BLaER1 (cell line): ENCODE data around the gene MAP2K3.
A peak's percentile ranks its signal among the peaks of the same experiment; 100 is the strongest.
"Not testable (repeated sequence)": the region's sequence is repeated elsewhere in the genome, so short reads cannot be mapped to it uniquely, and the experiment has no call there.

ENCODE experiments used
- H3K27ac ChIP-seq: shearing (Covaris generic); formaldehyde crosslinking; 2 replicates; pipeline ENCODE4 v1.8.1; 2022
- H3K27me3 ChIP-seq: shearing (Covaris generic); formaldehyde crosslinking; 2 replicates; pipeline ENCODE4 v1.8.1; 2022
- H3K36me3 ChIP-seq: shearing (Covaris generic); formaldehyde crosslinking; 2 replicates; pipeline ENCODE4 v1.8.1; 2022
- H3K4me1 ChIP-seq: shearing (Covaris generic); formaldehyde crosslinking; 2 replicates; pipeline ENCODE4 v1.8.1; 2022
- H3K4me2 ChIP-seq: shearing (Covaris generic); formaldehyde crosslinking; 2 replicates; pipeline ENCODE4 v1.8.1; 2022
- H3K4me3 ChIP-seq: shearing (Covaris generic); formaldehyde crosslinking; 2 replicates; pipeline ENCODE4 v1.8.1; 2022
- H3K9ac ChIP-seq: shearing (Covaris generic); formaldehyde crosslinking; 2 replicates; pipeline ENCODE4 v1.8.1; 2022
- H3K9me3 ChIP-seq: shearing (Covaris generic); formaldehyde crosslinking; 2 replicates; pipeline ENCODE4 v1.8.1; 2022
- H4K20me1 ChIP-seq: shearing (Covaris generic); formaldehyde crosslinking; 2 replicates; pipeline ENCODE4 v1.8.1; 2022
- Cebpa-rat ChIP-seq: shearing (Covaris generic); IDR thresholded peaks from 2 replicates; pipeline ENCODE4 v1.8.1; 2022

MAP2K3 gene

DNA sequence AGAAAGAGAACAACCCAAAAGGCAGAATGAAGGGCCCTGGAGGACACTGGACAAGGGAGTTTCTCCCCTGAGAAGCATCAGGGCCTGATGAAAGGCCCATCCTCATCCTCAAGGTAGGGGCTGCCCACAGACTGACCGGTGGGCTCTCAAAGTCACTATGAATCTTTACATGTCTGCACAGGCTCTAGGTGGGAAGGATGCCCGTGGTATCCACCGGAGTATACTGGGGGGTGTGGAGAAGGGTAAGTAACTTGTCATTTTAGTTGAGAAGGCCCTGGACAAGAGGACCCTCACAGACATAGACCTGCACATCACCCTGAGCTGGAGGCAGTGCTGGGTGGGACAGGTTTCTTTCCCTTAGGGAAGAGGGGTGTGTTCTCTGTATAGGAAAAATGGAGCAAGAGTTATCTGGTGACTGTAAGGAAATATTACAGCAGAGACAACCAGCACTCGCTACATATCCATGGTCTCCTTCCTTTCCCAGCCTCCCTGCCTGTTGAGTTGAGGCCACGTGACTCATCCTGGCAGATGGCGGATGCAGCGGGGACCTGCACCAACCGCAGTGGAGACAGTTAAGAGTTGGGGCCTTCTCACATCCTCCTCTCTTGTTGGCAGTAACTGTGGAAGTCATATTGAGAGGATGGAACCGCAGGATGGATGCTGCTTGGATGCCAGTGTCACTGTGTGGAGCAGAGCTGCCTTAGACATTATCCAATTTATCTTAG is 46.1 kb downstream of the MAP2K3 start:
- Histone ChIP-seq H3K36me3 (no peaks in the 10 kb centered on the region), H3K27ac (no peak overlapping the region), H3K9ac (no peak overlapping the region), H4K20me1 (no peaks in the 10 kb centered on the region), H3K4me2 (no peak overlapping the region), H3K4me3 (no peak overlapping the region), H3K9me3 (peaks cover 4% of the 10 kb centered on the region; the same call in 1 of the 2 replicates), H3K4me1 (peaks cover 7% of the 10 kb centered on the region), H3K27me3 (no peaks in the 10 kb centered on the region)
- no peak for TF ChIP-seq Cebpa-rat

GRCh38 chr17:21336541-21337294 is 52.2 kb downstream of the MAP2K3 start:
- H3K9me3 ChIP-seq, H3K4me3 ChIP-seq, H3K27ac ChIP-seq, H3K27me3 ChIP-seq, H3K36me3 ChIP-seq, H3K9ac ChIP-seq, H4K20me1 ChIP-seq: not testable (repeated sequence)
- 0 out of 2 replicates have a peak overlapping the region, but pooled peaks have one; percentile 78 for H3K4me2 ChIP-seq
- peaks cover 44% of the 10 kb centered on the region for H3K4me1 ChIP-seq

GRCh38 chr17:21337981-21338625 is 53.6 kb downstream of the MAP2K3 start:
- H3K9me3 ChIP-seq, H3K27me3 ChIP-seq, H3K4me3 ChIP-seq, H3K9ac ChIP-seq, H3K36me3 ChIP-seq, H4K20me1 ChIP-seq: not testable (repeated sequence)
- peak overlapping the region; percentile 78 for H3K4me2 ChIP-seq
- peak overlapping the region; percentile 63 for H3K27ac ChIP-seq
- peaks cover 51% of the 10 kb centered on the region for H3K4me1 ChIP-seq

DNA sequence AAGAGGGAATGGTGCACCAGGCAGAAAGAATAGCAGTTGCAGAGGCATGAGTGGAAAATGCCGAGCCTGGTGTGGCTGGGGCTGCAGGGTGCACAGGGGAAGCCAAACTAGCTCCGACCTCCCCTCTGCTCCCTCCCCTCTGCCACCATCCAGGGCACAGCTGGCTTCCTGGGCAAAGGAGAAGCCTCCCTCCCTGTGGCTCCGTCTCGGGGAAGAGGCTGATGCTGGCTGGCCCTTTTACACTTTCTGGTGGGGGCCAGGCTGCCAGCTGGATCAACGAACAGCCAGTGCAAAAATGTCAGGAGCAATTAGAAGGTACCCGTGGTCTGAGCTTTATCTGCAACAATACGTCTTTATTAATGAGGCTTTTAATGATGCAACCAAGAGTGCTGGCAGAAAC is 54.5 kb downstream of the MAP2K3 start:
- no peaks in the 10 kb centered on the region for H3K36me3 ChIP-seq
- no peaks in the 10 kb centered on the region for H3K27me3 ChIP-seq

DNA sequence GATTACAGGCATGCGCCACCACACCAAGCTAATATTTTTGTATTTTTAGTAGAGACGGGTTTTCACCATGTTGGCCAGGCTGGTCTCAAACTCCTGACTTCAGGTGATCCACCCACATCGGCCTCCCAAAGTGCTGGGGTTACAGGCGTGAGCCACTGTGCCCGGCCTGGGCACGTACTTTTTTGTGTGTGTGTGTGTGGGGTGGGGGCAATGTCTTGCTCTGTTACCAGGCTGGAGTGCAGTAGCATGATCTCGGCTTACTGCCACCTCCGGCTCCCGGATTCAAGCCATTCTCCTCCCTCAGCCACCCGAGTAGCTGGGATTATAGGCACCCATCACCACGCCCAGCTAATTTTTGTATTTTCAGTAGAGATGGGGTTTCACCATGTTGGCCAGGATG is 55.1 kb downstream of the MAP2K3 start:
- H4K20me1 ChIP-seq, H3K36me3 ChIP-seq: not testable (repeated sequence)

More for the DNA sequence above, 54.5 kb downstream of the MAP2K3 start:
- no peak for TF ChIP-seq Cebpa-rat
- H3K27ac ChIP-seq, result peak overlapping the region; percentile 41
- H3K9me3 ChIP-seq, result no peaks in the 10 kb centered on the region
- H3K4me3 ChIP-seq, result no peak overlapping the region
- H3K4me1 ChIP-seq, result peaks cover 59% of the 10 kb centered on the region
- no peaks in the 10 kb centered on the region for H4K20me1 ChIP-seq
- H3K9ac ChIP-seq, result peak overlapping the region; percentile 50; the same call in 1 of the 2 replicates
- H3K4me2 ChIP-seq, result peak overlapping the region; percentile 78

DNA sequence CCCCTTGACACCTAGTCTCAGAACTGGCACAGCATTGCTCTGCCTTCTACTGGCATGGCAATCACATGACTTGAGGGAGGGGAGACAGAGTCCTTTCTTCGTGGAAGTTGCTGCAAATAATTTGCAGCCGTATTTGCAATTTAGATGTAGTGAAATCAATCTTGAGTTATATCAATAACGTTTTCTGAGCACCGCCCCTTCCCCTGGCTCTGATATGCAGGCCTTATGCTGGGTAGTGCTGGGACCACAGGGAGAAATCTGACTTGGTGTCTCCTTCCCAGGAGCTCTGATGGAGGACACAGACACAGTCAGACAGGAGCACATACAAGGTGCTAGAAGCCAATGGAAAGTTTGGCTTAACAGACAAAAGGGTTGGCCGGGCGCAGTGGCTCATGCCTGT is 55.9 kb downstream of the MAP2K3 start:
- not testable (repeated sequence) for H3K27ac ChIP-seq, H3K27me3 ChIP-seq, H3K9me3 ChIP-seq, H3K9ac ChIP-seq, H4K20me1 ChIP-seq, H3K36me3 ChIP-seq, H3K4me3 ChIP-seq
- Histone ChIP-seq H3K4me2 (peak overlapping the region; percentile 22; the same call in 1 of the 2 replicates), H3K4me1 (peaks cover 71% of the 10 kb centered on the region)

More for the DNA sequence above, 55.1 kb downstream of the MAP2K3 start:
- H3K27ac ChIP-seq, H3K27me3 ChIP-seq, H3K9me3 ChIP-seq, H3K4me3 ChIP-seq, H3K9ac ChIP-seq: not testable (repeated sequence)
- Histone ChIP-seq H3K4me1 (peaks cover 63% of the 10 kb centered on the region), H3K4me2 (peak overlapping the region; percentile 78)

DNA sequence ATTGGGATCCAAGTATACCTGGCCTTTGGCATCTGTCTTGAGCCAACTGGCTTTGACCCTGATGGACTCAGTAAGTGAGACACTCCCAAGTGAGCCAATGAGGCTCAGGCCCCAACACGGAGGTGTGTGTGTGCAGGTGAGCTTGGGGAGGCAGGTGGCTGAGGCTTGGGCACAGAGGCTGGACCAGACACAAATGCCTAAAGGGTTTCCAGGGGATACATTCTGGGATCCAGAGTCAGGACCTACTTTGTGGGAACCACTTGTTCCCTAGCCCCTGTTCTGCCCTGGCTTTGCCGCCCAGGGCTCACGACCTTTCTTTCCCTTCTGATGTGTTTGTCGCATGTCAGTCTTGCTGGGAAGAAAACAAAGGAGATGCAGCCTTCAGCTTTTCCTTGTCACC is 56.8 kb downstream of the MAP2K3 start:
- H3K4me2 ChIP-seq, H3K4me3 ChIP-seq, H3K9me3 ChIP-seq, H4K20me1 ChIP-seq, H3K36me3 ChIP-seq, H3K27ac ChIP-seq, H3K9ac ChIP-seq, H3K27me3 ChIP-seq: not testable (repeated sequence)
- peaks cover 74% of the 10 kb centered on the region for H3K4me1 ChIP-seq

DNA sequence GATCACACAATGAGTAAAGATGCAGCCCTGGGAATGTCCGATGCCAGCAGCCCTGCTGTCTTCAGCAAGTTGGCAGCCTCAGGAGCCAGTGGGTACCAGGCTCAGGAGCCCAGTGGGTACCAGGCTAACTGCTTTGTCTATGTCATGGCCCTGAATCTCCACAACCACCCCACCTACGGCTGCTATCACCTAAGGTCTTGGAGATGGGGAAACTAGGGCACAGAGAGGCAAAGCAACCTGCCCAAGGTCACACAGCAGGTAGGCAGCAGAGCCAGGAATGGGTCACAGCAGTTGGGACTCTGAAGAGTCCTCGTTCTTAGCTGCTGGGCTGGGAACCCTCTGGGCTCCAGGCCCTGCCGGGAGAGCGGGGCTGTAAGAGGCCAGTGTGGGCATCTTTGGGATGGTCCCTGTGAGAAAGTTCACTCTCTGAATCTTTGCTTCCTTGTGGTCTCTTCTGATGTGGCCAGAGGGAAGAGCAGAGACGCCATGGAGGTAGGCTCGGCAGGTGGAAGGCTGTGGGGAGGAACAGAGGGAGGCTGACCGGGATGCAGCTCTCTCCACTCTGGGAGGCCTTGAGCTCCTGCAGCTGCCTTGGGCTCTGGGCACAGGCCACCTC is 57.5 kb downstream of the MAP2K3 start:
- not testable (repeated sequence) for H3K4me3 ChIP-seq, H4K20me1 ChIP-seq, H3K9me3 ChIP-seq, H3K9ac ChIP-seq, H3K27me3 ChIP-seq, H3K36me3 ChIP-seq
- Histone ChIP-seq H3K4me1 (peaks cover 78% of the 10 kb centered on the region), H3K27ac (0 out of 2 replicates have a peak overlapping the region, but pooled peaks have one; percentile 35), H3K4me2 (peak overlapping the region; percentile 25; the same call in 1 of the 2 replicates)

GRCh38 chr17:21343061-21343949 is 58.8 kb downstream of the MAP2K3 start:
- Histone ChIP-seq H3K27ac (peak overlapping the region; percentile 26; the same call in 1 of the 2 replicates), H3K4me2 (peak overlapping the region; percentile 53), H3K4me1 (peaks cover 72% of the 10 kb centered on the region)
- not testable (repeated sequence) for H3K36me3 ChIP-seq, H3K27me3 ChIP-seq, H3K9ac ChIP-seq, H3K9me3 ChIP-seq, H3K4me3 ChIP-seq, H4K20me1 ChIP-seq

- H3K9ac ChIP-seq, result peak overlapping the region; percentile 67
- H3K4me2 ChIP-seq, result peak overlapping the region; percentile 81
- not testable (repeated sequence) for H3K36me3 ChIP-seq, H4K20me1 ChIP-seq, H3K27me3 ChIP-seq, H3K9me3 ChIP-seq
- H3K4me3 ChIP-seq, result peak overlapping the region; percentile 39; the same call in 1 of the 2 replicates
- H3K4me1 ChIP-seq, result peaks cover 71% of the 10 kb centered on the region
- H3K27ac ChIP-seq, result peak overlapping the region; percentile 79
These were observed 60.3 kb downstream of the MAP2K3 start for GRCh38 chr17:21344801-21345200.
